ENCODE data around the gene DNAJB2. TPM values are rescaled to one million over a fixed set of nuclear protein-coding genes. Genes with fewer than 3 reads are reported as not detected.

The DNAJB2 gene
- total and polyA plus RNA-seq, 2 donors (not counting 3 experiments of a cell fraction or from before 2014, with no cell fraction given): 30.4 to 35.0 TPM

GRCh38 chr2:219285373-219285735 lies 6.2 kb downstream of the DNAJB2 start:
- Histone ChIP-seq H4K20me1 (replicated peaks; ENCODE audit: control insufficient read depth, extremely low read depth, insufficient read depth, low read length) (no peaks in the 10 kb centered on the region), H3K9me3 (replicated peaks; ENCODE audit: control insufficient read depth, insufficient read depth, low read length) (no peaks in the 10 kb centered on the region), H3K27ac (ENCODE audit: insufficient read depth, low read depth, low read length) (no peak overlapping the region), H3K9me1 (replicated peaks; ENCODE audit: control insufficient read depth, extremely low read depth, insufficient read depth, low read length) (no peaks in the 10 kb centered on the region), H2AFZ (ENCODE audit: low read depth, low read length) (no peak overlapping the region), H3K4me3 (replicated peaks in 1 of 3; ENCODE audit: insufficient read depth in 1 of 3, low read depth in 1 of 3, low read length in 3 of 3) (no peak overlapping the region), H3K79me2 (ENCODE audit: control insufficient read depth, insufficient read depth, low read length) (no peaks in the 10 kb centered on the region), H3K4me1 (ENCODE audit: control insufficient read depth, extremely low read depth, insufficient read depth, low read length) (no peaks in the 10 kb centered on the region), H3K9ac (replicated peaks; ENCODE audit: extremely low read depth, insufficient read depth, low read length) (no peak overlapping the region), H3K4me2 (ENCODE audit: insufficient read depth, low read length) (no peak overlapping the region), H3K27me3 (ENCODE audit: control insufficient read depth in 2 of 2, insufficient read depth in 2 of 2, low read length in 2 of 2) (no peaks in the 10 kb centered on the region), H3K36me3 (ENCODE audit: control insufficient read depth in 2 of 2, extremely low read depth in 1 of 2, insufficient read depth in 2 of 2, low read length in 2 of 2) (peaks cover 0 to 21% of the 10 kb centered on the region in 2 experiments)
- dilution Hi-C loops (cut with MboI; ENCODE audit: extremely low pct_ligation_motif_present, low sequenced_read_pairs) (no loop called here), intact Hi-C loops (cut with micrococcal nuclease) (no loop called here)
- TF ChIP-seq MYC (IDR thresholded peaks at IDR 0.05; ENCODE audit: low read depth, low read length) (no peak), EZH2 (IDR thresholded peaks at IDR 0.05; ENCODE audit: borderline replicate concordance, low read depth, low read length, severe bottlenecking) (no peak), CTCF (IDR thresholded peaks at IDR 0.05; ENCODE audit: extremely low read depth in 1 of 2, insufficient read depth in 1 of 2, low read depth in 1 of 2, low read length in 2 of 2) (no peak), GATA2 (IDR thresholded peaks at IDR 0.05; ENCODE audit: insufficient read depth, insufficient read length, low read depth, low read length) (no peak), POLR2A (IDR thresholded peaks at IDR 0.05; ENCODE audit: low read depth, low read length) (no peak), POLR2AphosphoS5 (IDR thresholded peaks at IDR 0.05; ENCODE audit: insufficient read depth, low read depth, low read length) (no peak), FOS (IDR thresholded peaks at IDR 0.05; ENCODE audit: borderline replicate concordance, insufficient read depth, low read length) (no peak), JUN (IDR thresholded peaks at IDR 0.05; ENCODE audit: borderline replicate concordance, insufficient read depth, insufficient read length, low read depth) (no peak), MAX (IDR thresholded peaks at IDR 0.05; ENCODE audit: insufficient read depth, insufficient read length) (no peak)
- DNase-seq (ENCODE audit: low read depth, low spot score) (no peak), FAIRE-seq (no peak)
- POLR2A ChIA-PET: no interaction called here
- BruUV-seq (replicated peaks): no TSS peak
- CTCF ChIA-PET: interaction anchor here (12.6 kb wide), 1 partner anchor 9 kb away, joined by 253 read pairs; no protein-coding TSS in a partner anchor

Data from endothelial cell of umbilical vein (primary cell).